ENCODE measurements around the gene ADAP2. TPM values are rescaled to one million over a fixed set of nuclear protein-coding genes. Genes with fewer than 3 reads are reported as not detected.

ADAP2 gene
- total and polyA plus RNA-seq, 2 experiments from 2014 or later, result 0.94 TPM

GRCh38 chr17:30924341-30924740 is 2.6 kb downstream of the ADAP2 start:
- Histone ChIP-seq H3K9me2 (ENCODE audit: insufficient read depth) (0 out of 2 replicates have a peak, but pooled peaks cover 2% of the 10 kb centered on the region), H3K27me3 (ENCODE audit: insufficient read depth) (peaks cover 46% of the 10 kb centered on the region), H3K4me1 (ENCODE audit: insufficient read depth) (peaks cover 10% of the 10 kb centered on the region; the same call in 1 of the 2 replicates), H3K79me2 (replicated peaks; ENCODE audit: insufficient read depth) (no peaks in the 10 kb centered on the region), H3K4me3 (no peak overlapping the region), H3K4me2 (no peak overlapping the region), H3K36me3 (ENCODE audit: insufficient read depth) (no peaks in the 10 kb centered on the region), H3K27ac (ENCODE audit: low read depth) (no peak overlapping the region), H2AFZ (no peak overlapping the region), H3F3A (replicated peaks; ENCODE audit: low read depth) (no peaks in the 10 kb centered on the region; the same call in 1 of the 2 replicates), H4K20me1 (replicated peaks; ENCODE audit: insufficient read depth) (no peaks in the 10 kb centered on the region)
- H3K36me3 Mint-ChIP-seq (ENCODE audit: low read depth), result no peaks in the 10 kb centered on the region
- peaks cover 49% of the 10 kb centered on the region for H3K27me3 Mint-ChIP-seq (ENCODE audit: insufficient read depth, low read depth, poor library complexity)
- peaks cover 18% of the 10 kb centered on the region for H3K4me1 Mint-ChIP-seq
- DNase-seq (ENCODE audit: low spot score), result peak; percentile 24
- no peak overlapping the region for H3K4me3 Mint-ChIP-seq
- no peaks in the 10 kb centered on the region; the same call in 2 of the 3 replicates for H3K9me3 Mint-ChIP-seq
- no peak overlapping the region for H3K27ac Mint-ChIP-seq
- ATAC-seq, result no peak
- TF ChIP-seq CTCF (conservative IDR thresholded peaks at IDR 0.05; ENCODE audit: low read depth in 2 of 2) (peak in 1 of 2 experiments; percentile 13; a peak in 1 of 4 replicates), ZNF114 (CRISPR knock-in tag; IDR thresholded peaks at IDR 0.05) (no peak), NANOG (IDR thresholded peaks at IDR 0.05; ENCODE audit: borderline replicate concordance) (no peak)

GRCh38 chr17:30926516-30926915 is 4.8 kb downstream of the ADAP2 start:
- TF ChIP-seq POLR2AphosphoS5 (IDR thresholded peaks at IDR 0.05; ENCODE audit: low read depth), result no peak
- TF ChIP-seq ZNF331 (CRISPR knock-in tag; IDR thresholded peaks at IDR 0.05; ENCODE audit: low read depth), result no peak
- TF ChIP-seq REST (IDR thresholded peaks at IDR 0.05; ENCODE audit: unreplicated experiment), result no peak
- TF ChIP-seq EZH2 (IDR thresholded peaks at IDR 0.05; ENCODE audit: low read depth, unreplicated experiment), result no peak
- no peak for TF ChIP-seq JUNB (IDR thresholded peaks at IDR 0.05; ENCODE audit: unreplicated experiment)
- no peak for TF ChIP-seq ZNF462 (CRISPR knock-in tag; IDR thresholded peaks at IDR 0.05)
- no peak for TF ChIP-seq CREB1 (CRISPR knock-in tag; IDR thresholded peaks at IDR 0.05; ENCODE audit: low read depth)
- Histone ChIP-seq H3K9me2 (ENCODE audit: insufficient read depth) (0 out of 2 replicates have a peak, but pooled peaks cover 2% of the 10 kb centered on the region), H3F3A (replicated peaks; ENCODE audit: low read depth) (no peaks in the 10 kb centered on the region; the same call in 1 of the 2 replicates), H2AFZ (no peak overlapping the region), H3K4me3 (no peak overlapping the region), H3K4me1 (ENCODE audit: insufficient read depth) (peaks cover 1% of the 10 kb centered on the region; the same call in 1 of the 2 replicates), H3K27me3 (ENCODE audit: insufficient read depth) (peaks cover 34% of the 10 kb centered on the region), H3K36me3 (ENCODE audit: insufficient read depth) (no peaks in the 10 kb centered on the region), H3K4me2 (no peak overlapping the region), H3K79me2 (replicated peaks; ENCODE audit: insufficient read depth) (no peaks in the 10 kb centered on the region), H3K27ac (ENCODE audit: low read depth) (no peak overlapping the region), H4K20me1 (replicated peaks; ENCODE audit: insufficient read depth) (no peaks in the 10 kb centered on the region)
- no peak overlapping the region for H3K27ac Mint-ChIP-seq
- peaks cover 3% of the 10 kb centered on the region; the same call in 2 of the 3 replicates for H3K4me1 Mint-ChIP-seq
- H3K27me3 Mint-ChIP-seq (ENCODE audit: insufficient read depth, low read depth, poor library complexity), result peaks cover 35% of the 10 kb centered on the region
- no peaks in the 10 kb centered on the region for H3K9me3 Mint-ChIP-seq
- no peak overlapping the region for H3K4me3 Mint-ChIP-seq
- no peak for ATAC-seq
- no peak for DNase-seq (ENCODE audit: low spot score)
- no peaks in the 10 kb centered on the region for H3K36me3 Mint-ChIP-seq (ENCODE audit: low read depth)

Data from GM23338 (cell line).